ENCODE measurements around the gene PPP4R2. TPM values are rescaled to one million over a fixed set of nuclear protein-coding genes. Genes with fewer than 3 reads are reported as not detected.
"Not testable (repeated sequence)": the region's sequence is repeated elsewhere in the genome, so short reads cannot be mapped to it uniquely, and the experiment has no call there.

PPP4R2 gene
- total and polyA plus RNA-seq, 10 of the 15 experiments (the other 5 are each of a cell fraction or from before 2014, with no cell fraction given): 16.7 to 83.4 (median 38.9) TPM

GRCh38 chr3:73061416-73061815, 64.8 kb downstream of the PPP4R2 start, which contains the start of gene EBLN2 (continued):
- TF ChIP-seq BHLHE40 (IDR thresholded peaks at IDR 0.05; ENCODE audit: borderline replicate concordance in 1 of 2, low read depth in 2 of 2, low read length in 1 of 2) (no peak), ZBTB33 (IDR thresholded peaks at IDR 0.05) (no peak), MEF2B (IDR thresholded peaks at IDR 0.05; ENCODE audit: partially characterized antibody, poor library complexity, severe bottlenecking) (no peak), IRF4 (IDR thresholded peaks at IDR 0.05; ENCODE audit: low read depth, low read length) (no peak), SREBF2 (IDR thresholded peaks at IDR 0.05; ENCODE audit: low read length) (no peak)

GRCh38 chr3:73066243-73066642, 69.6 kb downstream of the PPP4R2 start:
- SMC1A ChIA-PET (ENCODE audit: uncharacterized antibody, unreplicated experiment): interaction anchor here (0.7 to 3.4 kb wide), 5 partner anchors 10 to 414 kb away, joined by 3 to 19 read pairs (median 4); no protein-coding TSS in a partner anchor
- RAD21 ChIA-PET (ENCODE audit: unreplicated experiment): interaction anchor here (0.8 kb wide), 1 partner anchor 9 kb away, joined by 4 read pairs; no protein-coding TSS in a partner anchor
- BruUV-seq (replicated peaks); H4K20me1 ChIP-seq (ENCODE audit: control insufficient read depth, insufficient read depth); POLR2A ChIA-PET; H3K27ac ChIP-seq (ENCODE audit: control insufficient read depth, insufficient read depth); H3K4me2 ChIP-seq (ENCODE audit: control insufficient read depth, insufficient read depth); H3K79me2 ChIP-seq (ENCODE audit: control insufficient read depth, insufficient read depth, low read length); ATAC-seq; in situ Hi-C loops (cut with MboI); H3K9ac ChIP-seq (ENCODE audit: control insufficient read depth, insufficient read depth, low read length); H3K9me3 ChIP-seq (replicated peaks; ENCODE audit: control insufficient read depth, insufficient read depth, low read length); H2AFZ ChIP-seq (ENCODE audit: control insufficient read depth, low read depth, low read length); H3K27me3 ChIP-seq (replicated peaks in 1 of 2; ENCODE audit: control insufficient read depth in 2 of 2, insufficient read depth in 2 of 2, low read length in 1 of 2); intact Hi-C loops (cut with micrococcal nuclease; ENCODE audit: unreplicated experiment); H3K4me1 ChIP-seq (ENCODE audit: control insufficient read depth, insufficient read depth, low read length); H3K4me3 ChIP-seq; DNase-seq (ENCODE audit: low read depth, low spot score): not testable (repeated sequence)
- FAIRE-seq: peak; percentile 92
- peaks cover 8 to 11% of the 10 kb centered on the region in 2 experiments for H3K36me3 ChIP-seq (ENCODE audit: control insufficient read depth in 2 of 2, insufficient read depth in 2 of 2, low read length in 1 of 2)
- CTCF ChIA-PET: interaction anchor here (0.6 to 1.8 kb wide), 5 partner anchors 9 to 401 kb away, joined by 3 to 16 read pairs (median 3); no protein-coding TSS in a partner anchor
